Smooth muscle cell (in vitro differentiated cells): ENCODE data around the gene BOLA3. TPM values are rescaled to one million over a fixed set of nuclear protein-coding genes. Genes with fewer than 3 reads are reported as not detected.

ENCODE experiments used
- DNase-seq: peaks from one replicate; lab custom pipeline; 2025; ENCODE audit not compliant: unreplicated experiment; lab: John Stamatoyannopoulos, UW
- H2AFZ ChIP-seq: fragments of 200-600 bp; sonication (generic); 2 replicates; pipeline ENCODE4 v1.6.0; 2016; ENCODE audit warnings: antibody characterized with exemption, low read depth, mild to moderate bottlenecking
- H3F3A ChIP-seq: fragments of 200-600 bp; sonication (generic); 2 replicates; pipeline ENCODE4 v1.6.0; 2017; ENCODE audit warnings: antibody characterized with exemption, low read depth
- H3K27ac ChIP-seq: fragments of 200-600 bp; sonication (generic); 2 replicates; pipeline ENCODE4 v1.5.1; 2016; ENCODE audit warnings: low read depth, mild to moderate bottlenecking
- H3K27me3 ChIP-seq: fragments of 200-600 bp; sonication (generic); 2 replicates; pipeline ENCODE4 v1.6.1; 2016; ENCODE audit warnings: low read depth, mild to moderate bottlenecking
- H3K36me3 ChIP-seq: fragments of 200-600 bp; sonication (generic); 2 replicates; pipeline ENCODE4 v1.5.1; 2016; ENCODE audit warnings: low read depth
- H3K4me1 ChIP-seq: fragments of 200-600 bp; sonication (generic); 2 replicates; pipeline ENCODE4 v1.5.1; 2016; ENCODE audit warnings: low read depth
- H3K4me2 ChIP-seq: fragments of 200-600 bp; sonication (generic); 2 replicates; pipeline ENCODE4 v1.6.0; 2016; ENCODE audit warnings: mild to moderate bottlenecking
- H3K4me3 ChIP-seq: fragments of 200-600 bp; sonication (generic); 2 replicates; pipeline ENCODE4 v1.5.1; 2016; ENCODE audit warnings: mild to moderate bottlenecking
- H3K79me2 ChIP-seq: fragments of 200-600 bp; sonication (generic); 2 replicates; pipeline ENCODE4 v1.6.0; 2016; ENCODE audit warnings: low read depth, mild to moderate bottlenecking
- H3K9ac ChIP-seq: fragments of 200-600 bp; sonication (generic); 2 replicates; pipeline ENCODE4 v1.6.0; 2016; ENCODE audit warnings: low read depth
- H3K9me3 ChIP-seq: fragments of 200-600 bp; sonication (generic); replicated peaks from 2 replicates; pipeline ENCODE4 v1.5.1; 2016; ENCODE audit warnings: low read depth
- H4K20me1 ChIP-seq: fragments of 200-600 bp; sonication (generic); 2 replicates; pipeline ENCODE4 v1.6.0; 2016; ENCODE audit warnings: low read depth
- CTCF ChIP-seq: fragments of 200-600 bp; sonication (generic); IDR thresholded peaks from 2 replicates; pipeline ENCODE4 v1.5.1; 2017; ENCODE audit warnings: borderline replicate concordance, mild to moderate bottlenecking, antibody characterized with exemption; ENCODE audit not compliant: insufficient read depth, poor library complexity, severe bottlenecking
- WGBS: methylation state at CpG from one replicate; pipeline ENCODE4 v1.1.7; 2016; ENCODE audit warnings: low lambda C conversion rate; 5-methylcytosine and 5-hydroxymethylcytosine counted together
- polyA plus RNA-seq: library from polyadenylated mRNA; unstranded; fragments of >200 nt; fragmentation: Nextera tagmentation; extraction: Ambion mirVana; gene quantifications from 2 replicates; pipeline ENCODE4 v1.2.1, GENCODE V29; 2016
- total RNA-seq: library from RNA; depleted of rRNA; stranded (reverse); fragments of >200 nt; gene quantifications from 2 replicates; pipeline ENCODE4 v1.2.3, GENCODE V29; 2014

The BOLA3 gene
- total and polyA plus RNA-seq, 2 experiments from 2014 or later: 87.5 to 93.8 TPM

DNA sequence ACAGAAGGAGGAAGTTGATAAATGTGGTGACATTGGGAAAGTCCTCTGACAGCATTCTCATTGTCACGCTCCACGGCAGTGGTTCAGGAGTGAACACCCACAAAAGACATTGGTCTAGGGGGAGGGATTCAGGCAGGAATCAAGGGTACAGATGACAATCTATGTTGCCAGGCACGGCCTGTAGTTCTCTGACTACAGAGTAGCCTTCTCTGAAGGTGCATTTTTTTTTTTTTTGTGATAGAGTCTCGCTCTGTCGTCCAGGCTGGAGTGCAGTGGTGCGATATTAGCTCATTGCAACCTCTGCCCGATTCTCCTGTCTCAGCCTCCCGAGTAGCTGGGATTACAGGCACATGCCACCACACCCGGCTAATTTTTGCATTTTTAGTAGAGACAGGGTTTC is 38.3 kb upstream of the BOLA3 start:
- Histone ChIP-seq H3F3A (no peaks in the 10 kb centered on the region), H3K9me3 (no peaks in the 10 kb centered on the region), H3K79me2 (no peaks in the 10 kb centered on the region), H2AFZ (no peak overlapping the region), H3K27me3 (peaks cover 13% of the 10 kb centered on the region), H3K4me3 (no peak overlapping the region), H4K20me1 (no peaks in the 10 kb centered on the region), H3K4me1 (peaks cover 5% of the 10 kb centered on the region), H3K27ac (no peak overlapping the region), H3K36me3 (no peaks in the 10 kb centered on the region), H3K9ac (no peak overlapping the region), H3K4me2 (no peak overlapping the region)
- no peak for TF ChIP-seq CTCF
- DNase-seq: no peak
- WGBS: 93% methylated on average over 9 of the region's 9 CpGs

- H3K4me3 ChIP-seq: no peak overlapping the region
- no peaks in the 10 kb centered on the region for H3F3A ChIP-seq
- no peak overlapping the region for H3K9ac ChIP-seq
- H4K20me1 ChIP-seq: no peaks in the 10 kb centered on the region
- H2AFZ ChIP-seq: no peak overlapping the region
- no peak overlapping the region for H3K27ac ChIP-seq
- no peaks in the 10 kb centered on the region for H3K79me2 ChIP-seq
- H3K4me1 ChIP-seq: peaks cover 5% of the 10 kb centered on the region
- 90% methylated on average over 2 of the region's 2 CpGs for WGBS
- TF ChIP-seq CTCF: no peak
- no peaks in the 10 kb centered on the region for H3K36me3 ChIP-seq
- H3K4me2 ChIP-seq: no peak overlapping the region
- H3K27me3 ChIP-seq: no peaks in the 10 kb centered on the region
- no peak for DNase-seq
- no peaks in the 10 kb centered on the region for H3K9me3 ChIP-seq
These were observed 36.2 kb upstream of the BOLA3 start for GRCh38 chr2:74183878-74184277.

DNA sequence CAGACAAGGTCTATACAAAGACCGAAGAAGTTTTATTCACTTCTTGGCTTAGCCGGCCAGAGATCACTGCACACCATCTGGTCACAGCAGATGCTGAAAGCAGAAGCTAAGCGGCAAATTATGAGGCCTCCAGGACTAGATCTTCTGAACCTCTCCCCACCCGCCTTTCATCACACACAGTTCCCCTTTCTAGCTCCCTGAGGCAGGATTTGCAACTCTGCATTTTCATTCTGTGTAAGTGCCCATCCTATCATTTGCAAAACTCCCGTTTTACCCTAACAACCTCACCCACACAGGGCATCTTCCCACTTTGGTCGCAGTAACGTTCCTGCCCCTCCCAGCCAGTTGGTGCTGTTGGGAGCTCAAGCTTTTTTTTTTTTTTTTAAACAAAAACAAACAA is 34.0 kb upstream of the BOLA3 start:
- no peaks in the 10 kb centered on the region for H3K36me3 ChIP-seq
- DNase-seq: no peak
- H3K4me1 ChIP-seq: peaks cover 11% of the 10 kb centered on the region
- peaks cover 9% of the 10 kb centered on the region for H3F3A ChIP-seq
- H3K4me3 ChIP-seq: no peak overlapping the region
- H2AFZ ChIP-seq: peak overlapping the region; percentile 79
- H3K27ac ChIP-seq: no peak overlapping the region
- H3K4me2 ChIP-seq: no peak overlapping the region
- H3K9me3 ChIP-seq: no peaks in the 10 kb centered on the region
- peaks cover 17% of the 10 kb centered on the region for H3K79me2 ChIP-seq
- WGBS: 61% methylated on average over 7 of the region's 7 CpGs
- TF ChIP-seq CTCF: no peak
- no peaks in the 10 kb centered on the region for H3K27me3 ChIP-seq
- H4K20me1 ChIP-seq: peaks cover 14% of the 10 kb centered on the region
- no peak overlapping the region for H3K9ac ChIP-seq

DNA sequence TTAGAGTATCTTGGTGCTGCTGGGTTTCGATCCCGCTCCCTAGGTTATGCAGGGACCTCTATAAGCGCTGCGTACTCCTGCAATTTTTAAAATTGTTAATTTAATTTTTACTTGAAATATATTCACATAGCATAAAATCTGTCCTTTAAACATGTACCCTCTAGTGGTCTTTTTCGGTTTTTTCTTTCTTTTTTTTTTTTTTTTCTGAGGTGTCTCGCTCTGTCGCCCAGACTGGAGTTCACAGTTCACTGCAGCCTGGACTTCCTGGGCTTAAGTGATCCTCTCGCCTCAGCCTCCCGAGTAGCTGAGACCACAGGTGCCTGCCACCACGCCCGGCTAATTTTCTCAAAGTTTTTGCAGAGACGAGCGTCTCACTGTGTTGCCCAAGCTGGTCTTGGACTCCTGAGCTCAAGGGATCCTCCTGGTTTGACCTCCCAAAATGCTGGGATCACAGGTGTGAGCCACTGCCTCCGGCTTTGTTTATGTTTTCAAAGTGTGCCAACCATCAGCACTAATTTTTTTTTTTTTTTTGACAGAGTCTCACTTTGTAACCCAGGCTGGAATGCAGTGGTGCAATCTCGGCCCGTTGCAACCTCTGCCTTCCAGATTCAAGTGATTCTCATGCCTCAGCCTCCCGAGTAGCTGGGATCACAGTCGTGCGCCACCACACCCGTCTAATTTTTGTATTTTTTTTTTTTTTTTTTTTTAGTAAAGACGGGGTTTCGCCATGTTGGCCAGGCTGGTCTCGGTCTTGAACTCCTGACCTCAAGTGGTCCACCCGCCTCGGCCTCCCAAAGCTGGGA is 31.6 kb upstream of the BOLA3 start:
- Histone ChIP-seq H3K4me1 (peaks cover 11% of the 10 kb centered on the region), H3K9me3 (no peaks in the 10 kb centered on the region), H3K36me3 (no peaks in the 10 kb centered on the region), H3K27me3 (no peaks in the 10 kb centered on the region), H2AFZ (peak overlapping the region; percentile 57), H3K4me3 (peak overlapping the region; percentile 97), H3K9ac (no peak overlapping the region), H3K79me2 (peaks cover 42% of the 10 kb centered on the region), H3K27ac (no peak overlapping the region), H3F3A (peaks cover 9% of the 10 kb centered on the region), H4K20me1 (peaks cover 39% of the 10 kb centered on the region), H3K4me2 (peak overlapping the region; percentile 99)
- peak; percentile 36 for TF ChIP-seq CTCF
- 53% methylated on average over 20 of the region's 25 CpGs for WGBS
- no peak for DNase-seq
